CD4-positive, alpha-beta T cell treated with Interleukin-17A for 1 hour (primary cell): Measurements from ENCODE around the gene PTPRO.

Source experiments
- DNase-seq: peaks from one replicate; pipeline ENCODE4 v3.0.0-alpha.2; 2020

The PTPRO gene

DNA sequence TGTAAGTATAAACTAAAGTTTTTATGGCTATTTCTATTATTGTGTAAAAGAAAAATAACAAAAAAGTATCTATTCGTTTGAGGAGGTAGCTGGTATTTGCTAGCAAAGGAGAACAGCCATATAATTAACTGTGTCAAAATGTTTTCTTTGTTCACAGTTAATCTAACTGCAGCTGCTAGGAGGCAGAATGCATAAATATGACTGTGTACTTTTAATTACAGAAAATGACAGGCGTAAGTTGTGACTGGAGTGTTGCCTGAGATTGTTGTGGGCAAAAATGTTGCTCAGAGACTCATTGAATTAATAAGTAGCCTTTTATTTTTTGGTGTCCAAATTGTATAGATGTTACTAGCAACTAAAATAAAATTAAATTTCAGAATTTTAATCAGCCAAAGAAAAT, 33.5 kb downstream of the PTPRO start:
- DNase-seq: no peak

DNA sequence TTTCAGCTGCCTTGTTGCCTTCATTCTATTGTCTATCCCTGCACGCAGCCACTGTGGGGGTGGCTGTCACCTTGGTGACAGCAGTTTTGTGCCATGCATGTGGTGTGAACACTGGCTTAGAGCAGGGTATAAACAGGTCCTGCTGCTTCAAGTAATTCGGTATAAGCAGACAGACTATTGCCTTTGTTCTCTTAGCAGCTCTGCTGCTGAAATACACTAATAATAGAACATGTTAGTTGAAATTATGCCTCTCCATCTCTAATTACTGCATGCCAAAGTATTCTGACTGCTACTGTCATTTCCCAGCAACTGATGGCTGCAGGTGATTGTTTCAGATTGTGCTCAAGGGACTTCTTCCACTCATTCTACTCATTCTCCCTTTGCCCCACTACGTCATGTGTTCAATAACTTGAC, 34.6 kb downstream of the PTPRO start:
- DNase-seq: no peak

GRCh38 chr12:15364221-15365160, 42.2 kb downstream of the PTPRO start:
- no peak for DNase-seq

- DNase-seq: no peak
Measured at GRCh38 chr12:15368812-15369211, 46.5 kb downstream of the PTPRO start.

GRCh38 chr12:15372352-15372751, 50.0 kb downstream of the PTPRO start:
- DNase-seq: no peak

DNA sequence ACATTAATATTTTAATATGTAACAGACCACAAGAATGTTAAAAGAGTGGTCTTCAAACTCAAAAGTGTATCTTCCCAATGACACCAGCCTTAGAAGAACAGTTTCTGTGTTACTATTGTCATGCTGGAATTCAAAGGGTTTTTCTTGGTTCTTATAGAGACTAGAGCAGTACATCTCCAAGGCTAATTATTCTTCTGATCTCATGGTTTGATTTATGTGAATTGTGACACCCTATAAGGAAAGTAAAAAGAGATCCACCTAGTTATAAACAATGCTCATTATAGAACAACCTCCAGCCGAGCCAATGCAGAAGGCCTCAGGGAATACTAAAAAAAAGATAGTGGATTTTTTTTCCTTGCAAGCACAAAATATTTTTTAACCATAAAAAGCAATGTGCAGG, 65.5 kb downstream of the PTPRO start:
- no peak for DNase-seq

DNA sequence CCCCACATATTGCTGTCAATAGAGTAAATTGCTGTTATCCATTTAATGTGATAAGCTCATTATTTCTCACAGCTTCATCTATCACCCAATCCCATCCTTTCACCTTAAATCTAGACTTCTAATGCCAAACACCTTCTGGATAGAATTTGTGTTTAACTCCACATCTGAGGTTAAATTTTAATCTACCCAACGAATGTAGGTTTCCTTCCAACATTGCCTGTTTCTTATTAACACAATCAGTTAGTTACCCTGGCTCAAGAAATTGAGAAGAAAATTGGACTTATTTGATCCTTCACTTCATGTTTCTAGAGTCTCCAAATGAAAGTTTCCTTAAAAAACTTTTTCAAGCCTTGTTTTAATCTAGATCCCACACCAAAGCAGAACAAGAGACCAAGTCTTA, 67.3 kb downstream of the PTPRO start:
- DNase-seq: no peak

DNA sequence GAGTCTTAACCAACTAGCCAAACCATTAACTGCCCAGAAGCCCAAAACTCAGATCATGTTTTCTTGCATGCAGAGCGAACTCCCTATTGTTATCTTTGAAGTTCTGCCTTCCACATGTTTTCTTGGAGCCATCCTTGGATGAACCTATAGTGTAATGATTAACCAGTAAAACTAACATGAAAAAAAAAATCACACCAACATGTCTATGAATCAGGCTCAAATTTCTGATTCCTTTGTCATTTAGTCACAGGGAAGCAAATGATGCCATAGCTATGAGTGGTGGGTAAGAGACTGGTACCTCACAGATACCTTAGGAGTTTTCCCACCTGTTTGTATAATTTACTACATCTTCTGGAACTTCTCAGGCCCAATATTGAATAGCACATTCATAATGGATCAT, 70.7 kb downstream of the PTPRO start:
- no peak for DNase-seq

DNA sequence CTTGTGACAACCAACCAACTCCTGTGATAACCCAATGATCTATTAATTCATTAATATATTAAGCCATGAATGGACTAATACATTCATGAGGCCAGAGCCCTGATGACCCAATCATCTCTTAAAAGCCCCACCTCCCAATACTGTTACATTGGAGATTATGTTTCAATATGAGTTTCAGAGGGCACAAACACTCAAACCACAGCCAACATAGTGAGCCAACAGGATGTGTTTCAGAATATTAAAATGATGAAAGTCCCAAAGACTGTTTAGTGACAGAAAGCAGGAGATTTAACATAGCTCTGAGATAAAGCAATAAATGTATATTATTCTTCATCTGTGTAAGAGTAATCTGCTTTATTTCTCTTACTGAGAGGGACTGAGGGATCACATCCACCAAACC, 71.7 kb downstream of the PTPRO start:
- no peak for DNase-seq

DNA sequence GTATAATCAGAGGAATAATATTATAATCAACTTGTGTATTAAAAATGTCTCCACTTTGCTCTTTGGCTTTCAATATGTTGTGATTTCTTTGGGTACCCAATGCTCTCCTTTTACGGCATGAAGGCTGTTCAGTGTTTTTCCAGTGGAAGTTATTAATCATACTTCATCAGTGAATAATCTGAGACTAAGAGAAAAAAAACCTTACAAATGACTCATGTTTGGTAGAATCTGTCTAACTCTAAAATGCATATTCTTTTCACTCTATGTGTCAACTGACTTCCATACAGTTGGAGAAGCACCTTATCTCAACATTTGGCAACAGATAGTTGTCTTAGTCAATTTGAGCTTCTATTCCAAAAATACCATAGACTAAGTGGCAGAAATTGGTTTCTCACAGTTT, 82.2 kb downstream of the PTPRO start:
- DNase-seq: no peak

DNA sequence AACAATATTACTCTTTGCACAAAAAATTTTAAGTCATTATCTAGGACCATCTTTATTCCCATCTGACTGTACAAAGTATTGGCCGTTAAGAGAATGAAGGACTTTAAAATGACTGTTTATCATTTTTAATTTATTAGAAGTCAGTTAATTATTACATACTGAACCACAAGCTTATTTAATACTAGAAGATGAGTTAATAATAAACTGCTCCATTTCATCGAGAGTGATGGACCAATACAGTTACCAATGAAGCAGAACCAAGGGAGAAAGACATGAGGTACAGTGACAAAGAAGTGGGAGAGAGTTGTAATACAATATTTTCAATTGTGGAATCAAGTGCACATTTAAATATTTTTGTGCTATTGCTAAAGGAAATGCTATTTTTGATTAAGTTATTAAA, 83.3 kb downstream of the PTPRO start:
- no peak for DNase-seq

DNA sequence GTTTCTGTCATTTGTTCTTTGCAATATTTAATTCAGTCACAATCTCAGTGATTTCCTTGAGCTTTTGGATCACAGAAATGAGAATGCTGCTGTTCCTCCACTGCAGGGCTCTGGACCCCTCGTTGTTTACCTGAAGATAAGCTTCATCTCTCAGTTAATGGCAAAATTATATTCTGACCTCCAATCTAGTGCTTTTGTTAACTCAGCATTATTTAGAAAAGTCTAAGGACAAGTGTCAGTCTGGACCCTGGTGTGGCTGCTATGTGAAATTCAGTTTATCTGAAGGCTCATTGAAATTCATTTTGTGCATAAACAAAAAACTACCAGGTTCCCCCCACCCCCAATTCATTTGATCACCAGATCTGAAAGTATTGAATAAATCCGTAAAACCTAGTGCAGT, 84.7 kb downstream of the PTPRO start:
- no peak for DNase-seq

DNA sequence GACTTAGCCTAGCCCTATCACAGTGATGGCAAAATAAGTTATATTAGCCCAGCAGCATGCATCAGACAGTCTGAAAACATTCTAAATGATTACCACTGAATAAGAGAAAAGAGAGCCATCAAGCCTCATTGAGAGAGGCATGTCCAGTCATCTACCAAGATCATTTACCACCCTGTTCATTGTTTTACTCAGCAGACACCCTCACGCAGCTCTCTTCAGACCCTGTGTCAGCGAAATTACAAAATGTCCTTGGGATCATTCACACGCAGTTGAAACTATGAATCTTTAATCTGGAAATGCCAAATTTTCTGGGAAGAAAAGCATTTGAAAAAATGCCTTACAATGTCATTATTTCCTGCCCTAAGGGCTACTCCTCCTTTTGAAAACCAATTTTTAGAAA, 89.5 kb downstream of the PTPRO start:
- DNase-seq: no peak

DNA sequence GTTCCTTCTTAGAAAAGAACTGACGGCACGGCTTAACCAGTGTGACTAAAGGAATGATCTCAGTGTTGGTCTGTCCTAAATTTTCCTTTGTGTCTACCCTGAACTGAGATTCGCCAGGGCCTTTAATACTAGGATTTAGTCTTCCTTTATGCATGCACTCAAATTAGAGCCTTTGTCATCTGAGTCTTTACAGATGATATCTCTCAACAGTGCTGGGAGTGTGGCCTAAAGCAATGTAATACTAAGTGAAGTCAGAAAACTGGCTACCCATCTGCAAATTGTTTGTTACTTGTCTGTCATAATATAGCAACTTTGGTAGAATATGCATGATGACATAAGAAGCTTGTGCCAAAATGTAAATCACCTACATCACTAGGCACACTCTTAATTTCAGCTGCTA, 95.4 kb downstream of the PTPRO start:
- DNase-seq: no peak

- DNase-seq: no peak
Measured at GRCh38 chr12:15423629-15424028, 101.3 kb downstream of the PTPRO start.

DNA sequence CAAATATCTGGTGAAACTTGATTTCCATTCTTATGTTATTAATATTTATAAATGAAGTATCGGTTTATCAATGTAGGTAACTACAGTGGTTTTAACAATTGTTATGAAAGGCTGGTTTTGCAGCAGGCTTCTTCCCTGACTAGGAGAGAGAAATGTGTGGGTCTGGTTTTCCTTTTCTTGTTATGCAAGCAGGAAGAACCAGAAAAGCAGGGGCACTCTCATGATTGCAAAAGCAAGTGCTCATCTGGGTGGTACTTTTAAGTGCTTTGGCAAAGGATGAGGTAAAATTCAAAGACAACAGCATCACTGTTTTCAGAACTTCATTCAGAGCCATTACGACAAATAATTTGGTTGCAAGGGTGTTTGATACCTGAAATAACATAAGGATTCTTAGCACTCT, 105.6 kb downstream of the PTPRO start:
- no peak for DNase-seq

- no peak for DNase-seq
Measured at GRCh38 chr12:15428632-15429031, 106.3 kb downstream of the PTPRO start.

- no peak for DNase-seq
Measured at GRCh38 chr12:15429262-15429661, 107.0 kb downstream of the PTPRO start.

GRCh38 chr12:15435597-15435996, 113.3 kb downstream of the PTPRO start:
- DNase-seq: no peak

- DNase-seq: no peak
Measured at GRCh38 chr12:15439459-15439858, 117.2 kb downstream of the PTPRO start.

GRCh38 chr12:15443050-15443449, 120.7 kb downstream of the PTPRO start:
- no peak for DNase-seq

- no peak for DNase-seq
Measured at GRCh38 chr12:15443611-15444010, 121.3 kb downstream of the PTPRO start.

GRCh38 chr12:15444523-15444922, 122.2 kb downstream of the PTPRO start:
- no peak for DNase-seq

DNA sequence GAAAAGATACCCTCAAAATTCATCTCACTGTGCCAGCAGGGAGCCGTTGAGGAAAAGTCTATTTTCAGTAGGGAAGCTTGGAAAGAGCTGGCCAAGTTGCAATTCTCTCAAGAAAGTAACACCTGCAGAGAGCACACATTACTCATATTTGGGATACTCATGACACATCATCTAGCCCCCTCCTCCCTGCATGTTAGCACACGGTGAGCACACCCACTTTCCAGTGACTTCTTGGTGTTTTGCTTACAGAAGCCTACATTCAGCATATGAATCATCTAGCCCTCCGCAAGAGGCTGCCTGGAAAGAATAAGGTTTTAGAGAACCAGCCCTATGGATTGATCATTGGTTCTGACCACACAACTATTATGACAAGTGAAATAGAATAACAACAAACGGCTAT, 124.5 kb downstream of the PTPRO start:
- no peak for DNase-seq

DNA sequence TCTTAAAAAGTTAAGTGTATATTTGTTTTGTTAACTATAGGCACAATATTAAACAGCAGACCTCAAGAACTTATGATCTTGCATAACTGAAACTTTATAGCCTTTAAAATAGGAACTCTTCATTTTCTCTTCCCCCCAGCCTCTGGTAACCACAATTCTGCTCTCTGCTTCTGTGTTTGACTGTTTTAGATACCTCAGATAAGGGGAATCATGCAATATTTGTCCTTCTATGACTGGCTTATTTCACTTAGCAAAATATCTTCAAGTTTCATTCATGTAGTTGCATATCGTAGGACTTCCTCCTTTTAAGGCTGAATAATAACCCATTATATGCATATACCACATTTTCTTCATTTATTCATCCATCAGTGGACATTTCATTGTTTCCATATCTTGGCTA, 131.3 kb downstream of the PTPRO start:
- DNase-seq: no peak
